HepG2 (cell line): ENCODE data around the gene SAMD10. TPM values are rescaled to one million over a fixed set of nuclear protein-coding genes. Genes with fewer than 3 reads are reported as not detected.

Experiments used
- CREB1 ChIP-seq, 2 experiments: fragments of 450-650 bp in 1 of 2; IDR thresholded peaks; 2 replicates each; pipeline ENCODE4 v1.6.1; 2016 to 2017; ENCODE audit warnings: control low read depth in 1 of 2, mild to moderate bottlenecking in 1 of 2, missing compliant biosample characterization in 1 of 2, missing genetic modification characterization in 1 of 2
- DR1 ChIP-seq: sonication (generic); formaldehyde crosslinking; IDR thresholded peaks from 2 replicates; pipeline ENCODE4 v1.8.0; 2021; ENCODE audit warnings: mild to moderate bottlenecking, missing genetic modification reagents, inconsistent platforms
- KLF15 ChIP-seq: sonication (generic); formaldehyde crosslinking; IDR thresholded peaks from 2 replicates; pipeline ENCODE4 v1.8.1; 2023; ENCODE audit warnings: borderline replicate concordance, mild to moderate bottlenecking, inconsistent platforms, missing genetic modification reagents, mixed read lengths
- MED8 ChIP-seq: sonication (generic); formaldehyde crosslinking; IDR thresholded peaks from 2 replicates; pipeline ENCODE4 v1.8.1; 2023; ENCODE audit warnings: mild to moderate bottlenecking, missing genetic modification reagents; ENCODE audit not compliant: insufficient replicate concordance
- MTERF4 ChIP-seq: sonication (generic); formaldehyde crosslinking; IDR thresholded peaks from 2 replicates; pipeline ENCODE4 v1.8.0; 2023; ENCODE audit warnings: mild to moderate bottlenecking, missing genetic modification reagents
- MYNN ChIP-seq: sonication (generic); formaldehyde crosslinking; IDR thresholded peaks from 2 replicates; pipeline ENCODE4 v1.4.0; 2020; ENCODE audit warnings: mild to moderate bottlenecking, low read depth, missing genetic modification reagents
- NFYB ChIP-seq: sonication (generic); formaldehyde crosslinking; IDR thresholded peaks from 2 replicates; pipeline ENCODE4 v1.4.0; 2020; ENCODE audit warnings: missing genetic modification reagents
- NKX3-1 ChIP-seq: sonication (generic); formaldehyde crosslinking; IDR thresholded peaks from 2 replicates; pipeline ENCODE4 v1.5.0; 2020; ENCODE audit warnings: missing genetic modification reagents
- NRL ChIP-seq: sonication (generic); formaldehyde crosslinking; IDR thresholded peaks from 2 replicates; pipeline ENCODE4 v1.5.0; 2020; ENCODE audit warnings: missing genetic modification reagents, mild to moderate bottlenecking, moderate library complexity, borderline replicate concordance
- PREB ChIP-seq: sonication (generic); formaldehyde crosslinking; IDR thresholded peaks from 2 replicates; pipeline ENCODE4 v1.4.0; 2020; ENCODE audit warnings: missing genetic modification reagents
- RAD21 ChIP-seq: fragments of 450-650 bp; formaldehyde crosslinking; IDR thresholded peaks from 2 replicates; pipeline ENCODE4 v1.5.0; 2020; ENCODE audit warnings: mild to moderate bottlenecking
- THYN1 ChIP-seq: sonication (generic); formaldehyde crosslinking; IDR thresholded peaks from 2 replicates; pipeline ENCODE4 v1.8.1; 2023; ENCODE audit warnings: low read depth, mild to moderate bottlenecking, moderate library complexity, missing genetic modification reagents, borderline replicate concordance
- YEATS4 ChIP-seq: sonication (generic); formaldehyde crosslinking; IDR thresholded peaks from 2 replicates; pipeline ENCODE4 v1.4.0; 2020; ENCODE audit warnings: missing genetic modification reagents, borderline replicate concordance
- ZNF138 ChIP-seq: sonication (generic); formaldehyde crosslinking; IDR thresholded peaks from 2 replicates; pipeline ENCODE4 v1.5.0; 2020; ENCODE audit warnings: mild to moderate bottlenecking, low read depth, missing genetic modification reagents
- ZNF275 ChIP-seq: sonication (generic); formaldehyde crosslinking; IDR thresholded peaks from 2 replicates; pipeline ENCODE4 v1.8.0; 2022; ENCODE audit warnings: missing genetic modification reagents, mild to moderate bottlenecking, inconsistent platforms, borderline replicate concordance
- ZNF564 ChIP-seq: sonication (generic); formaldehyde crosslinking; IDR thresholded peaks from 2 replicates; pipeline ENCODE4 v1.8.1; 2023; ENCODE audit warnings: mild to moderate bottlenecking, missing genetic modification reagents
- ZNF766 ChIP-seq: sonication (generic); formaldehyde crosslinking; IDR thresholded peaks from 2 replicates; pipeline ENCODE4 v1.5.0; 2020; ENCODE audit warnings: missing genetic modification reagents, borderline replicate concordance
- polyA plus RNA-seq, 8 experiments: library from polyadenylated mRNA; depleted of rRNA in 3 of 8; stranded (reverse) in 7 of 8; unstranded in 1 of 8; fragments of >200 nt; fragmentation: Illumina TruSeq in 4 of 8; extraction: Trizol in 4 of 8; gene quantifications; 2 replicates each; pipeline versions ENCODE4 v1.2.1 to v1.2.3, GENCODE V29; 2011 to 2016; ENCODE audit warnings: low read depth in 4 of 8, missing spikeins in 1 of 8, mixed read lengths in 1 of 8; ENCODE audit not compliant: insufficient read depth in 1 of 8
- total RNA-seq, 5 experiments: library from RNA; depleted of rRNA; stranded (reverse); fragments of >200 nt; fragmentation: Illumina TruSeq; extraction: Trizol; gene quantifications; 2 replicates each; pipeline ENCODE4 v1.2.3, GENCODE V29; 2016; ENCODE audit warnings: low read depth in 1 of 5
- TF ChIP-seq, protein P1 (sequence below): sonication (generic); formaldehyde crosslinking; conservative IDR thresholded peaks from 2 replicates; pipeline ENCODE4 v1.4.0; 2020; ENCODE audit warnings: missing genetic modification reagents

SAMD10 gene
- total and polyA plus RNA-seq, 2 of the 13 experiments (the other 11 are each of a cell fraction or from before 2014, with no cell fraction given) = 6.1 to 11.0 TPM

DNA sequence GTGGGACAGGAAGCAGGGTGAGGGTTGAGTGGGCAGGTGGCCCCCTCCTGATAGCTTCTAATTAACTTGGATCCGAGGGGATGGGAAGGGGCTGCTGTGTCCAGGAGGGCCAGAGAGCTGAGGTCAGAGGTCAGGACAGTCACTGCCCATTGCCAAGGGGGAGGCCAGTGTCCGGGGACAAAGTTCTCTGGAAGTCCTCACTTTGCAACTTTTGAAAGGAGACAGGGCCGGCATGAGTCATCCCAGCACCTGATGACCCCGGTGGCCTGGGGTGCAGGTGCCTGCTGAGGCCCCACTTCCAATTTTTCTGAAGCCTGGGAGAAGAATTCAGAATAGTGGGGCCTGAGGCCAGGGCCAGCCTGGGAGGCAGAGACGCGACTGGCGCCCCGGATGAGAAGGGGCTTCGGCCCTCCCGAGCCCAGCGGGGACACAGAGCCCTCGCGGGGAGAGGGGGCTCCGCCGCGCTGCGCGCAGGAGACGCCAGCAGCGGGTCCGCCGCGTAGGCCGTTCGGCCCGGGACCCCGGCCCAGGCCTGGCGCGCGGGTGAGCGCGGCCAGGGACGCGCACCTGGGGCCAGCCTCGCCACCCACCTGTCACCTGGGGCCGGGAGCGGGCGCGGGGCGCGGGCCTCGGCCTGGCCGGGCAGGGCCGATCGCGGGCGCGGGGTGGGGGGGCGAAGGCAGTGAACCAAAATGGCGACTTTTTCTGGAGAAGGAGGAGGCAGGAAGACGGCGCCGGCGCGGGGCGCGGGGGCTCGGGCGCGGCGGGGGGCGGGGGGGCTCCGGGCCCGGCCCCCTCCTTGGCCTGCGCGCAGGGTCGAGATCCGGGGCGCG is 10.3 kb downstream of the SAMD10 start (continued):
- TF ChIP-seq ZNF564 (CRISPR knock-in tag) = 0 out of 2 replicates have a peak, but pooled peaks have one; percentile 85
- TF ChIP-seq NFYB (CRISPR knock-in tag) = no peak
- TF ChIP-seq ZNF766 (CRISPR knock-in tag) = peak; percentile 71; the same call in 1 of the 2 replicates
- peak; percentile 58; the same call in 1 of the 2 replicates for TF ChIP-seq ZNF138 (CRISPR knock-in tag)
- TF ChIP-seq MED8 (CRISPR knock-in tag) = peak; percentile 64
- TF ChIP-seq MTERF4 (CRISPR knock-in tag) = peak; percentile 56; the same call in 1 of the 2 replicates
- peak; percentile 19; the same call in 1 of the 2 replicates for TF ChIP-seq DR1
- no peak for TF ChIP-seq MYNN (CRISPR knock-in tag)
- TF ChIP-seq NKX3-1 (CRISPR knock-in tag) = no peak; the same call in 1 of the 2 replicates
- peak; percentile 91 for TF ChIP-seq NRL (CRISPR knock-in tag)
- TF ChIP-seq YEATS4 (CRISPR knock-in tag) = peak; percentile 60
- TF ChIP-seq CREB1 (IDR thresholded peaks at IDR 0.05) = 0 out of 2 replicates have a peak, but pooled peaks have one; percentile 33
- no peak for TF ChIP-seq CREB1 (CRISPR knock-in tag; IDR thresholded peaks at IDR 0.05)
- no peak for TF ChIP-seq THYN1 (CRISPR knock-in tag)
- TF ChIP-seq PREB (CRISPR knock-in tag) = no peak
- no peak; the same call in none of the 2 replicates for TF ChIP-seq RAD21
- TF ChIP-seq, protein P1, sequence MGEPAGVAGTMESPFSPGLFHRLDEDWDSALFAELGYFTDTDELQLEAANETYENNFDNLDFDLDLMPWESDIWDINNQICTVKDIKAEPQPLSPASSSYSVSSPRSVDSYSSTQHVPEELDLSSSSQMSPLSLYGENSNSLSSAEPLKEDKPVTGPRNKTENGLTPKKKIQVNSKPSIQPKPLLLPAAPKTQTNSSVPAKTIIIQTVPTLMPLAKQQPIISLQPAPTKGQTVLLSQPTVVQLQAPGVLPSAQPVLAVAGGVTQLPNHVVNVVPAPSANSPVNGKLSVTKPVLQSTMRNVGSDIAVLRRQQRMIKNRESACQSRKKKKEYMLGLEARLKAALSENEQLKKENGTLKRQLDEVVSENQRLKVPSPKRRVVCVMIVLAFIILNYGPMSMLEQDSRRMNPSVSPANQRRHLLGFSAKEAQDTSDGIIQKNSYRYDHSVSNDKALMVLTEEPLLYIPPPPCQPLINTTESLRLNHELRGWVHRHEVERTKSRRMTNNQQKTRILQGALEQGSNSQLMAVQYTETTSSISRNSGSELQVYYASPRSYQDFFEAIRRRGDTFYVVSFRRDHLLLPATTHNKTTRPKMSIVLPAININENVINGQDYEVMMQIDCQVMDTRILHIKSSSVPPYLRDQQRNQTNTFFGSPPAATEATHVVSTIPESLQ = no peak
- no peak for TF ChIP-seq KLF15
- 0 out of 2 replicates have a peak, but pooled peaks have one; percentile 37 for TF ChIP-seq ZNF275 (CRISPR knock-in tag)
